CD4-positive, alpha-beta T cell (primary cell): ENCODE results near the gene CD40. TPM values are rescaled to one million over a fixed set of nuclear protein-coding genes. Genes with fewer than 3 reads are reported as not detected.

Experiments
- ATAC-seq: fragments of 200-7000 bp; cut with Tn5 transposase; one replicate; pipeline ENCODE4 v1.10.0; 2022; ENCODE audit warnings: mild to moderate bottlenecking; ENCODE audit not compliant: poor library complexity
- CTCF ChIA-PET: fragments of 350-600 bp; sonication (Branson Sonifier 250); formaldehyde crosslinking; loops from one replicate; lab custom pipeline; 2021; ENCODE audit warnings: antibody characterized with exemption, inconsistent platforms; lab: Charles Lee
- POLR2A ChIA-PET: fragments of 350-600 bp; sonication (Branson Sonifier 250); formaldehyde crosslinking; loops from one replicate; lab custom pipeline; 2021; ENCODE audit warnings: antibody characterized with exemption, inconsistent platforms; lab: Charles Lee
- DNase-seq, 14 experiments: peaks; one replicate each; pipeline ENCODE4 v3.0.0-alpha.2; 2013 to 2020; ENCODE audit warnings: mixed read lengths in 2 of 14
- H3K27ac ChIP-seq, 2 donors: one replicate each; pipeline versions ENCODE4 v1.5.1 to v1.7.0; 2013; ENCODE audit warnings: low read length in 2 of 2, low read depth in 1 of 2, mild to moderate bottlenecking in 1 of 2
- H3K27me3 ChIP-seq, 2 experiments: 1 replicate in 1 of 2; 2 replicates in 1 of 2; pipeline versions ENCODE4 v1.6.1 to v1.7.0; 2013; ENCODE audit warnings: low read length in 2 of 2, control low read depth in 1 of 2, mild to moderate bottlenecking in 1 of 2, moderate library complexity in 1 of 2; ENCODE audit not compliant: insufficient read depth in 2 of 2, control insufficient read depth in 1 of 2
- H3K36me3 ChIP-seq: one replicate; pipeline ENCODE4 v1.6.1; 2013; ENCODE audit warnings: low read length, control low read depth; ENCODE audit not compliant: insufficient read depth
- H3K4me1 ChIP-seq: one replicate; pipeline ENCODE4 v1.6.1; 2013; ENCODE audit warnings: low read length, control low read depth; ENCODE audit not compliant: insufficient read depth
- H3K4me3 ChIP-seq: one replicate; pipeline ENCODE4 v1.5.1; 2013; ENCODE audit warnings: mild to moderate bottlenecking, low read length, moderate library complexity
- H3K9me3 ChIP-seq, 2 experiments: 1 replicate in 1 of 2; 2 replicates in 1 of 2; pipeline versions ENCODE4 v1.6.1 to v1.7.0; 2013; ENCODE audit warnings: low read length in 2 of 2, mild to moderate bottlenecking in 2 of 2, control low read depth in 1 of 2, moderate library complexity in 1 of 2; ENCODE audit not compliant: control insufficient read depth in 1 of 2, insufficient read depth in 1 of 2
- H3K27ac Mint-ChIP-seq: one replicate; pipeline ENCODE4 v1.8.0; 2020; ENCODE audit warnings: mixed read lengths
- H3K27me3 Mint-ChIP-seq: one replicate; pipeline ENCODE4 v1.8.0; 2021; ENCODE audit warnings: mixed read lengths
- H3K36me3 Mint-ChIP-seq: one replicate; pipeline ENCODE4 v1.8.0; 2021; ENCODE audit warnings: low read depth, mixed read lengths
- H3K4me1 Mint-ChIP-seq: one replicate; pipeline ENCODE4 v1.8.0; 2021; ENCODE audit warnings: low read depth, mixed read lengths
- H3K4me3 Mint-ChIP-seq: one replicate; pipeline ENCODE4 v1.8.0; 2020; ENCODE audit warnings: mild to moderate bottlenecking, mixed read lengths
- H3K9me3 Mint-ChIP-seq: one replicate; pipeline ENCODE4 v1.8.0; 2020; ENCODE audit warnings: mixed read lengths
- CTCF ChIP-seq: fragments of 200-600 bp; IDR thresholded peaks from one replicate; pipeline ENCODE4 v1.8.0; 2022; ENCODE audit warnings: antibody characterized with exemption, mild to moderate bottlenecking
- intact Hi-C, 2 experiments: fragments of 100-400 bp; cut with DNase I in 1 of 2; cut with micrococcal nuclease in 1 of 2; formaldehyde crosslinking; loops; one replicate each; pipeline versions ENCODE4 v1.15.1 to v1.9.0; 2023 to 2025; cut with DNase I, micrococcal nuclease
- total RNA-seq, 174 experiments: library from RNA in 2 of 174; stranded (reverse) in 2 of 174; gene quantifications; one replicate each; pipeline ENCODE4 v1.2.3 and lab custom pipeline; 2021 to 2026

Gene CD40
- total RNA-seq, 2 experiments from 2014 or later = 1.0 to 1.2 TPM

- Mint-ChIP-seq H3K9me3 (no peaks in the 10 kb centered on the region), H3K27me3 (peaks cover 25% of the 10 kb centered on the region), H3K4me1 (peaks cover 27% of the 10 kb centered on the region), H3K27ac (no peak overlapping the region), H3K36me3 (no peaks in the 10 kb centered on the region), H3K4me3 (no peak overlapping the region)
- no peak overlapping the region for H3K4me3 ChIP-seq
- no peaks in the 10 kb centered on the region for H3K27me3 ChIP-seq
- intact Hi-C loops = no loop called here
- H3K36me3 ChIP-seq = no peaks in the 10 kb centered on the region
- TF ChIP-seq CTCF = no peak
- no peak overlapping the region for H3K27ac ChIP-seq
- ATAC-seq (no peak), DNase-seq (peak in 1 of 14 experiments; percentile 11)
- peaks cover 24% of the 10 kb centered on the region for H3K4me1 ChIP-seq
- ChIA-PET POLR2A (no interaction called here), CTCF (interaction anchor here (1.1 kb wide), 1 partner anchor 97 kb away, joined by 3 read pairs; no protein-coding TSS in a partner anchor)
- peaks cover 0 to 5% of the 10 kb centered on the region in 2 experiments for H3K9me3 ChIP-seq
Measured at GRCh38 chr20:46120136-46120535, 2.0 kb downstream of the CD40 start.

- Histone ChIP-seq H3K4me3 (no peak overlapping the region), H3K27me3 (no peaks in the 10 kb centered on the region), H3K9me3 (peaks cover 0 to 5% of the 10 kb centered on the region in 2 experiments), H3K36me3 (no peaks in the 10 kb centered on the region), H3K4me1 (peaks cover 24% of the 10 kb centered on the region), H3K27ac (no peak overlapping the region)
- H3K36me3 Mint-ChIP-seq = peaks cover 4% of the 10 kb centered on the region
- ChIA-PET CTCF (interaction anchor here (1.1 kb wide), 1 partner anchor 99 kb away, joined by 3 read pairs; no protein-coding TSS in a partner anchor), POLR2A (no interaction called here)
- H3K4me1 Mint-ChIP-seq = peaks cover 22% of the 10 kb centered on the region
- intact Hi-C loops = no loop called here
- TF ChIP-seq CTCF = no peak
- H3K4me3 Mint-ChIP-seq = no peak overlapping the region
- peaks cover 23% of the 10 kb centered on the region for H3K27me3 Mint-ChIP-seq
- H3K27ac Mint-ChIP-seq = no peak overlapping the region
- DNase-seq = no peak
- no peaks in the 10 kb centered on the region for H3K9me3 Mint-ChIP-seq
- no peak for ATAC-seq
Measured at GRCh38 chr20:46121184-46121930, 3.2 kb downstream of the CD40 start.

- no peak overlapping the region for H3K27ac Mint-ChIP-seq
- peaks cover 22% of the 10 kb centered on the region for H3K4me1 Mint-ChIP-seq
- H3K36me3 Mint-ChIP-seq = peaks cover 4% of the 10 kb centered on the region
- ChIA-PET CTCF (no interaction called here), POLR2A (no interaction called here)
- no peak overlapping the region for H3K4me3 ChIP-seq
- no peaks in the 10 kb centered on the region for H3K9me3 Mint-ChIP-seq
- DNase-seq = peak in 1 of 14 experiments; percentile 7
- peaks cover 24% of the 10 kb centered on the region for H3K4me1 ChIP-seq
- no peak overlapping the region for H3K4me3 Mint-ChIP-seq
- no peak for ATAC-seq
- H3K27me3 ChIP-seq = no peaks in the 10 kb centered on the region
- intact Hi-C loops = no loop called here
- H3K36me3 ChIP-seq = no peaks in the 10 kb centered on the region
- H3K27me3 Mint-ChIP-seq = peaks cover 23% of the 10 kb centered on the region
- H3K27ac ChIP-seq = no peak overlapping the region
- peaks cover 0 to 5% of the 10 kb centered on the region in 2 experiments for H3K9me3 ChIP-seq
- TF ChIP-seq CTCF = no peak
Measured at GRCh38 chr20:46122071-46122470, 4.0 kb downstream of the CD40 start.
